T-helper 2 cell treated with Interferon-gamma antibody and Interleukin-4, amounts not matched to agents 100 ng/mL and 5 ng/mL, for 36 hours (primary cell): ENCODE results near the gene OR51S1. TPM values are rescaled to one million over a fixed set of nuclear protein-coding genes. Genes with fewer than 3 reads are reported as not detected.
"Not testable (repeated sequence)": the region's sequence is repeated elsewhere in the genome, so short reads cannot be mapped to it uniquely, and the experiment has no call there.

Source experiments
- intact Hi-C: fragments of 100-400 bp; cut with micrococcal nuclease; formaldehyde crosslinking; loops from one replicate; pipeline ENCODE4 v1.15.1; 2023
- total RNA-seq: library from RNA; stranded (reverse); gene quantifications from 2 replicates; pipeline ENCODE4 v1.2.3, GENCODE V29; 2022

OR51S1 gene
- total RNA-seq, 1 donor from 2014 or later = not detected

- intact Hi-C loops = no loop called here
These were observed 40.5 kb downstream of the OR51S1 start for GRCh38 chr11:4808476-4808875.

- intact Hi-C loops = no loop called here
These were observed 44.7 kb downstream of the OR51S1 start, which contains the start of gene OR52R1 for GRCh38 chr11:4804280-4804679. Gene OR52R1, minus strand, starts transcription at chr11:4804380. Its CDS starts 0 bp downstream, at chr11:4804380.

GRCh38 chr11:4801316-4801715, 47.7 kb downstream of the OR51S1 start:
- intact Hi-C loops = not testable (repeated sequence)

GRCh38 chr11:4798427-4799183, 50.4 kb downstream of the OR51S1 start:
- intact Hi-C loops = no loop called here

Other genes with a start within 250 kb of the OR51S1 start
- gene TRIM68, start 241.0 kb downstream of the OR51S1 start, total RNA-seq = 10.9 and 12.9 TPM in 2 replicates
- gene OR51D1, start 211.7 kb downstream of the OR51S1 start, total RNA-seq = not detected in 2 replicates
- not detected in 2 replicates for gene OR51E1, start 205.2 kb downstream of the OR51S1 start, total RNA-seq
- not detected in 2 replicates for gene OR51E2, start 151.4 kb downstream of the OR51S1 start, total RNA-seq
- not detected in 2 replicates for gene MMP26, start 144.4 kb downstream of the OR51S1 start, total RNA-seq
- gene OR51F1, start 79.3 kb downstream of the OR51S1 start, total RNA-seq = not detected in 2 replicates
- gene OR52R1, start 44.8 kb downstream of the OR51S1 start, total RNA-seq = not detected in 2 replicates
- gene OR51F2, start 27.9 kb downstream of the OR51S1 start, total RNA-seq = not detected in 2 replicates
- gene OR51T1, start 32.7 kb upstream of the OR51S1 start, total RNA-seq = not detected in 2 replicates
- not detected in 2 replicates for gene OR51A7, start 54.6 kb upstream of the OR51S1 start, total RNA-seq
- not detected in 2 replicates for gene OR51G2, start 70.1 kb upstream of the OR51S1 start, total RNA-seq
- gene OR51G1, start 75.1 kb upstream of the OR51S1 start, total RNA-seq = not detected in 2 replicates
- not detected in 2 replicates for gene OR51A4, start 98.4 kb upstream of the OR51S1 start, total RNA-seq
- not detected in 2 replicates for gene OR51A2, start 106.5 kb upstream of the OR51S1 start, total RNA-seq
- gene OR51L1, start 145.6 kb upstream of the OR51S1 start, total RNA-seq = not detected in 2 replicates
- not detected in 2 replicates for gene OR52J3, start 197.3 kb upstream of the OR51S1 start, total RNA-seq
- not detected in 2 replicates for gene OR52E2, start 210.4 kb upstream of the OR51S1 start, total RNA-seq
- not detected in 2 replicates for gene OR52E1, start 220.4 kb upstream of the OR51S1 start, total RNA-seq